SK-N-MC (cell line): Measurements from ENCODE around the gene FBXO34.
"Not testable (repeated sequence)": the region's sequence is repeated elsewhere in the genome, so short reads cannot be mapped to it uniquely, and the experiment has no call there.

ENCODE experiments used
- EZH2 ChIP-seq: fragments of 200-600 bp; sonication (generic); IDR thresholded peaks from one replicate; pipeline ENCODE4 v1.6.1; 2017; ENCODE audit warnings: antibody characterized with exemption
- POLR2AphosphoS5 ChIP-seq: IDR thresholded peaks from 2 replicates; pipeline ENCODE4 v1.6.1; 2012; ENCODE audit warnings: mild to moderate bottlenecking, low read depth, low read length, borderline replicate concordance

- not testable (repeated sequence) for TF ChIP-seq EZH2, POLR2AphosphoS5
Measured at GRCh38 chr14:55312379-55313030, 41.3 kb downstream of the FBXO34 start.
